Measurements from ENCODE around the gene AKAP6.
"Not testable (repeated sequence)": the region's sequence is repeated elsewhere in the genome, so short reads cannot be mapped to it uniquely, and the experiment has no call there.

Gene AKAP6

DNA sequence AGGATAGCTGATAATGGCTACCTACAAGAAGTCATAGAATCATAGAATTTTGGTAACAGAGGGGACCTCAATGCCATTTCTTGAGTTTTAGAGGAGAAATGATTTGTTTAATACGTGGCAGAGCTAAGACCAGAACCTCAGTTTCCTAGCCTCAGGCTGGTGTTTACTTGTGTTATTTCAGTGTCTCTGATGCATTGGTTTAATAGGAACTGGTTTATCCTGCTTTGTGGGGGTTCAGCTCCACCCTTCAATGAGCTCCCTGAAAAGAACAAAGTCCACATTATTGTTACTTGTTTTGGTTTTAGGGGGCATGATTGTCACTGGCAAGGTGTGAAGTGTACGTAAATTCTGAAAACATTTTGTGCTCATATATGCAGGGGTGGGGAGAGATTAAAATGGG is 55.4 kb downstream of the AKAP6 start:
- no peak for DNase-seq (ENCODE audit: low read depth)
- no peak overlapping the region for H3K4me3 ChIP-seq (ENCODE audit: low read depth, low read length)
- in situ Hi-C loops (cut with HindIII; ENCODE audit: low sequenced_read_pairs) = no loop called here
- TF ChIP-seq, protein P1, sequence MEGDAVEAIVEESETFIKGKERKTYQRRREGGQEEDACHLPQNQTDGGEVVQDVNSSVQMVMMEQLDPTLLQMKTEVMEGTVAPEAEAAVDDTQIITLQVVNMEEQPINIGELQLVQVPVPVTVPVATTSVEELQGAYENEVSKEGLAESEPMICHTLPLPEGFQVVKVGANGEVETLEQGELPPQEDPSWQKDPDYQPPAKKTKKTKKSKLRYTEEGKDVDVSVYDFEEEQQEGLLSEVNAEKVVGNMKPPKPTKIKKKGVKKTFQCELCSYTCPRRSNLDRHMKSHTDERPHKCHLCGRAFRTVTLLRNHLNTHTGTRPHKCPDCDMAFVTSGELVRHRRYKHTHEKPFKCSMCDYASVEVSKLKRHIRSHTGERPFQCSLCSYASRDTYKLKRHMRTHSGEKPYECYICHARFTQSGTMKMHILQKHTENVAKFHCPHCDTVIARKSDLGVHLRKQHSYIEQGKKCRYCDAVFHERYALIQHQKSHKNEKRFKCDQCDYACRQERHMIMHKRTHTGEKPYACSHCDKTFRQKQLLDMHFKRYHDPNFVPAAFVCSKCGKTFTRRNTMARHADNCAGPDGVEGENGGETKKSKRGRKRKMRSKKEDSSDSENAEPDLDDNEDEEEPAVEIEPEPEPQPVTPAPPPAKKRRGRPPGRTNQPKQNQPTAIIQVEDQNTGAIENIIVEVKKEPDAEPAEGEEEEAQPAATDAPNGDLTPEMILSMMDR (IDR thresholded peaks at IDR 0.05; ENCODE audit: low read depth, low read length, missing control alignments) = no peak

DNA sequence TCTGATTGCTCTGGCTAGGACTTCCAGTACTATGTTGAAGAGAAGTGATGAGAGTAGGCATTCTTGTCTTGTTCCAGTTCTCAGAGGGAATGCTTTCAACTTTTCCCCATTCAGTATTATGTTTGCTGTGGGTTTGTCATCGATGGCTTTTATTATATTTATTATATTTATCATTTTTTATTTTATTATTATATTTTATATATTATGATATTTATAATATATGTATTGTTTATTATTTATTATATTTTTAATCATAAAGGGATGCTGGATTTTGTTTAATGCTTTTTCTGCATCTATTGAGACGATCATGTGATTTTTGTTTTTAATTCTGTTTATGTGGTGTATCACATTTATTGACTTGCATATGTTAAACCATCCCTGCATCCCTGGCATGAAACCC is 58.2 kb downstream of the AKAP6 start:
- DNase-seq (ENCODE audit: low read depth); in situ Hi-C loops (cut with HindIII; ENCODE audit: low sequenced_read_pairs); H3K4me3 ChIP-seq (ENCODE audit: low read depth, low read length): not testable (repeated sequence)

DNA sequence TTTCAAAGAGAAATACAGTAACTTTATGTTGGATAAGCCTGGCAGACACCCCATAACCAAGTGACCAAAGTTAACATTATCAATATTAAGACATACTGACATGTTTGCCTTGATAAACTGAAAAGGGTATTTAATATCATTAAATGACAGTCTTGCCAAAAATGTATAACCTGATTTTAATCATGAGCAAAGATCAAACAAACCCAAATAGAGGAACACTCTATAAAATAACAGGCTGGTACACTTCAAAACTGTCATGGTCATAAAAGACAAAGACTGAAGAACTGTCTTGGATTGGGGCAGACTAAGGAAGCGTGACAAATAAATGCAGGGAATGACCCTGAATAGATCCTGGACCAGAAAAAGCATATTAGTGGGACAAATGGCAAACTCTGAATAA is 64.0 kb downstream of the AKAP6 start:
- in situ Hi-C loops (cut with HindIII; ENCODE audit: low sequenced_read_pairs) = no loop called here
- TF ChIP-seq, protein P1 (IDR thresholded peaks at IDR 0.05; ENCODE audit: low read depth, low read length, missing control alignments) = no peak
- DNase-seq (ENCODE audit: low read depth) = no peak
- H3K4me3 ChIP-seq (ENCODE audit: low read depth, low read length) = no peak overlapping the region

DNA sequence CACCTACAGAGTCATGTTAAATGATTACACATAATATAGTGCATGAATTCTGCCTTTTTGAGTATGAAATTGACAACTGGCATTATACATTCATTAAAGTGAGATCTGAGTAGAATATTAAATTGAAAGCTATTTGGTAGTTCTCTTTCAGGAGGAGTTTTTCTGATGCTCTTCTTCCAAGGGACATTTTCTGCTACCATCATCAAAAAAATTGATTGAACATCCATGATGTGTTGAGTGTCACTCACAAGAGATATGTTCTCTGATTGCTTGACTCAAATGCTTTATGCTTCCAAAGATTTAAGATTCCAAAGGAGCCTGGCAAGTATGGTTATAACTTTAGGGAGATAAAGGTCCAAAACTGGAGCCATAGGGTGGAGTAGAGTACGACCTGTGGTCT is 64.9 kb downstream of the AKAP6 start:
- no peak for DNase-seq (ENCODE audit: low read depth)
- in situ Hi-C loops (cut with HindIII; ENCODE audit: low sequenced_read_pairs) = no loop called here

DNA sequence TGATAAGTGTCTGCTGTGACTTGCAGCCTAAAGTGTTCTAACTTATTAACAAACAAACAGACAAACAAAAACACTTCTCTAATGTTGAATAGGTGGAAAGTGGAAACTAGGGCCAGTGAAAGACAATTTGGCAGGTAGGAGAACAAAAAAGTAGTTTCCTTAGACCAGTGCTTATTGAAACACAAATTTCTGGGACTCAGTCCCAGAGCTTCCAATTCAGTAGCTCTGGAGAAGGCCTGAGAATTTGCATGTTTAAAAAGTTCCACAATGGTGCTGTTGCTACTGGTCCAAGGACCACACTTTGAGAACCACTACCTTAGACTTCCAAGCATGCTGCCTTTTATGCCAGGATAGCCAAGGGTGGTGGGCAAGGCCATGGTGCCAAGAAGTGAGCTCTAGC is 67.8 kb downstream of the AKAP6 start:
- TF ChIP-seq, protein P1 (IDR thresholded peaks at IDR 0.05; ENCODE audit: low read depth, low read length, missing control alignments) = no peak
- no peak overlapping the region for H3K4me3 ChIP-seq (ENCODE audit: low read depth, low read length)
- DNase-seq (ENCODE audit: low read depth) = no peak
- in situ Hi-C loops (cut with HindIII; ENCODE audit: low sequenced_read_pairs) = no loop called here

More for the DNA sequence above, 64.9 kb downstream of the AKAP6 start:
- no peak overlapping the region for H3K4me3 ChIP-seq (ENCODE audit: low read depth, low read length)
- TF ChIP-seq, protein P1 (IDR thresholded peaks at IDR 0.05; ENCODE audit: low read depth, low read length, missing control alignments) = no peak

DNA sequence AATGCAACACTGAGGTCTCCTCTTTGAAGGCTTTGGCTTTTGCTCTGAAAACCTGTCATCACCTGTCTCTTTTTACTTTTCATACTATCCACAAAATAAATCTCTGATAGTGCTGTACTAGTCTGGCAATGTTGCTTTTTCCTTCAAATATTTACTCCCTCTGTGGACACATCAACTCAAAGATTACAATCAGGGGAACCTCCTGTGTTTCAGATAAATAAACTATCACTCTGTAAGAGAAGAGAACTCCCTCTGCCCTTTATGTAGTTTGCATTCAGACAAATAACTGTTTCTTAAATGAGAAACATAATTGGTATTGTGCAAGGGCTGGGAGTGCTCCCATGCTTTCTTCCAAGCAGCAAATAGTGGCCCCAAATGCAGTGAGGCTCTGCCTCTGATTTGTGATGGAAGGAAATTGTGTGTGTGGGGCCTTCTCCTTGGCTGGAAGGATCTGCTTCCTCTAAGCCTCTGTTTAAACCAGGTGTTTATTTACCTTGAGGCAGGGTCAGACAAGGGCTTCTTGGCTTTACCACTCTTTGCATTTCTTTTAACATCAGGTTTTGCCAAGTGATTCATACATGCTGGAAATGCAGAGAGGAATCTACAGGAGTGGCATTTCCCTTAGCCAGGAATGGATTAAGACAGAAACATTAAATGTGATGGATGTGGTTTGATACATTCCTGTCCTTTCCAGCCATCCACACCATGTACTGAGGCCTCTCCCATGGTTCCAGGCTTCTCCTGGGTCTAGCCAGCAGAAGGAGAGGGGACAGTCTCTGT is 69.0 kb downstream of the AKAP6 start:
- in situ Hi-C loops (cut with HindIII; ENCODE audit: low sequenced_read_pairs) = no loop called here

DNA sequence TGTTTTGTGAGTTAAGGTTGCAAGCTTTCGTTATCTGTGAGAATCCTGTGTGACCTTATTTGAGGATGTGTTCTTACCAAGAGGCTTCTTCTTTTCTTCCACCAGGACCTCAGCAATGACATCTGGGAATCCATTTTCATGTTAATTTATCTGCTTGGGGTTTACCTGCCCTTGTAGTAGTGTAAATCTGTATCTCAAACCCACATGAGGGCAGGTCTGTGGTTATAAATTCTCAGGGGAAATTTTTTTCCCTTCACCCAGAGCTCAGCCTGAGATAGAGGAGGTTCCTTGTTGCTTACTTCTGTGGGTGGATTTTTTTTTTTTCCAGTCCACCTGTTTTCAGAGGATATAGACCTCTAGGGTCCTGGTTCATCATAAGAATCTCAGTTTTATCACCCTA is 70.8 kb downstream of the AKAP6 start:
- in situ Hi-C loops (cut with HindIII; ENCODE audit: low sequenced_read_pairs) = no loop called here
- TF ChIP-seq, protein P1 (IDR thresholded peaks at IDR 0.05; ENCODE audit: low read depth, low read length, missing control alignments) = no peak
- no peak overlapping the region for H3K4me3 ChIP-seq (ENCODE audit: low read depth, low read length)
- DNase-seq (ENCODE audit: low read depth) = no peak

More for the DNA sequence above, 69.0 kb downstream of the AKAP6 start:
- TF ChIP-seq, protein P1 (IDR thresholded peaks at IDR 0.05; ENCODE audit: low read depth, low read length, missing control alignments) = no peak
- peak; percentile 54 for DNase-seq (ENCODE audit: low read depth)
- no peak overlapping the region for H3K4me3 ChIP-seq (ENCODE audit: low read depth, low read length)
